HG02973 (cell line): ENCODE measurements around the gene TMEM115.
"Not testable (repeated sequence)": the region's sequence is repeated elsewhere in the genome, so short reads cannot be mapped to it uniquely, and the experiment has no call there.

Source experiments
- ATAC-seq: cut with Tn5 transposase; IDR thresholded peaks from one replicate; pipeline ENCODE4 v1.9.1; 2021; ENCODE audit warnings: moderate library complexity; ENCODE audit not compliant: unreplicated experiment

TMEM115 gene

DNA sequence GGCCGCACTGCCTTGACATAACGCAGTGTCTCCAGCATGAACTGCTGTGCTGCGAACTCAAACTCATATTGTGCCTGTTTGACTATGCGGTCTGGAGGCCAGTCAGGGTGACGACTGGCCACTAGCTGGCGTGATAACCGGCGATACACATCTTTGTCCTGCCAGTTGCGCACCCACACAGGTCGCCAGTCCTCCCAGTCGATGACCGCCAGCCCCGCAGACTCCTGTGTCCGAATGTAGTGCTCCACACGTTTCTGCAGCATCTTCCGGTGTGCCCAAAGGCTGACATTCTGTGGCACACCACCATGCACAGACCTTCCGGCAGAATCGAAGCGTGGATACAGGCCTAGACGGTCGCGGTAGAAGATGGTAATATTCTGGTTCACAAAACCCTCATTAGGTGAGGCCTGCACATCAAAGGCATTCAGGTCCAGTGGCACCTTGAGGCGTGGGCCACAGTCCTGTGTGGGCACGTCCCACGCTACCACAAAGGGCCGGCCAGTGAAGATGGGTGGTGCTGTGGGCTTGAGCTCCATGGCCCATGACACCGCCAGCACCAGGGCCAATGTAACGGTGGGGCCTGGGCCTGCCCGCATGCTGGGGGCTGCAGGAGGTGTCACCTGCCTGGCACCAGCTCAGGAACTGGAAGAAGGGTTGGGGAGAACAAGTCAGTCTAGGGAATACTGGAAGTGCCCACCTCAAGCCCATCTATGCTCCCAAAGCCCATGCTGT is 39.3 kb downstream of the TMEM115 start:
- no peak for ATAC-seq

DNA sequence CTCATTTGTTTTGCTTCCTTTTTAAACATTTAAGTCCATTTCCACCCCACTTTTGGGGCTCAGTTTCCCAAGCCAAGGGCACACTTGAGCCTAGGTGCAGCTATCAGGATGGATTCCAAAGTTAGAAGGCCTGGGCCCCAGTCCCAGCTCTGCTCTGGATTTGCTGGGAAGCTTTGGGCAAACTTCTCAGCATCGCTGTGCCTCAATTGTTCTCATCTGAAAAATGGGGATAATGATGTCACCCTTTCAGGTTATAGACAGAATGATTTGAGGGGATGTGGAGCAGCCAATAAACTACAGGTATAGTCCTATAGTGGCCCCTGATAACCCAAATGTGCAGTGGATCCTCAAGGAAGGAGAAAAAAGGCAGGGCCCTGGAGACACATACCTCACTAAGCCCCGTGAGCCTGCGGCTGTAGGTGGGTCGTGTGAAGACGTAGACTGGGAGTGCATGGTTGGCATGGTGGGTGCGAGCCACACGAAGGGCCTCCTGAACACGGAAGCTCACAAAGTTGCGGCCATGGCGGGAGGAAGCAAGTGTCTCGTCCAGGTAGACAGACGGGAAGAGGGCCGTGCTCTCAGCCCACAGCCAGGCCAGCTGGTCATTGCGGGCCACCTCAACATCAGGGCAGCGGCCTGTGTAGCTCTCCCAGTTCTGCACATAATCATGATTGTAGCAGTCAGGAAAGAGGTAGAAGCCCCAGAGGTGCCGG is 40.0 kb downstream of the TMEM115 start:
- no peak for ATAC-seq

DNA sequence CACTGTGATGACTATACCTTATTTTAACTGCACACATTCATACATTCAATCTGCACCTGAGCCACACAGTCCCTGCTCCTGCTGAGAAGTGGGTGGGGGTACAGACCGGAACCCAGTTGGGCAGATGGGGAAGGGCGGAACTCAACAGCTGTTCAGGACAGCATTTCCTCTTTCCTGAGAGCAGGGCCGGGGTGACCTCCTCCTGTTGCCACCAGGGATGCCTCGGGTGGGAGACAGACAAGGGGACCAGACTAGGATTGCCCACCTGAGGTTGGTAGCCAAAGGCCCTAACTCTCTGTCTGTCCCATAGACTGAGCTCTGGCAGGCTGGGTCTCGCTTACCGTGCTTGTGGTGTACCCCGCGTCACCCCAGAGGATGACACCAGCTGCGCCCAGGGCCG is 40.7 kb downstream of the TMEM115 start:
- no peak for ATAC-seq

DNA sequence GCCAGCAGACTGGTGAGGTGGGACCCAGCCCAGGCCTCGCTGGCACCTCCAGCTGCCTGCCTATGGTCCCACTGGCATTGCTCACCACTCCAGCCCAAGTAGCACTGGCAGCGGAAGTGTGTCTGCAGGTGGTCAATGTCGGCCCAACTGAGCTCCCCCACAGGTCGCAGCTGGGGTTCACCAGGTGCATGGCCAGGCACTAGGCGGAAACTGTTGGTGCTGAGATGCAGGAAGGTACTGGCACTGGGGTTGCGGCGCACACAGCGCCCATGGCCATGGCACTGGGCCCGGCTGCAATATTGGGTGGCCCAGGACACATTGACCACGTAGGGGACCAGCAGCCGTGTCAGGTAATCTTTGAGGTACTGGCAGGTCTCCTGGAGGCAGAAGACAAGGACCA is 41.2 kb downstream of the TMEM115 start:
- no peak for ATAC-seq

- ATAC-seq = no peak
Measured at GRCh38 chr3:50317300-50317699, 42.0 kb downstream of the TMEM115 start.

- ATAC-seq = no peak
Measured at GRCh38 chr3:50316657-50317242, 42.6 kb downstream of the TMEM115 start.

- no peak for ATAC-seq
Measured at GRCh38 chr3:50314816-50315215, 44.5 kb downstream of the TMEM115 start.

DNA sequence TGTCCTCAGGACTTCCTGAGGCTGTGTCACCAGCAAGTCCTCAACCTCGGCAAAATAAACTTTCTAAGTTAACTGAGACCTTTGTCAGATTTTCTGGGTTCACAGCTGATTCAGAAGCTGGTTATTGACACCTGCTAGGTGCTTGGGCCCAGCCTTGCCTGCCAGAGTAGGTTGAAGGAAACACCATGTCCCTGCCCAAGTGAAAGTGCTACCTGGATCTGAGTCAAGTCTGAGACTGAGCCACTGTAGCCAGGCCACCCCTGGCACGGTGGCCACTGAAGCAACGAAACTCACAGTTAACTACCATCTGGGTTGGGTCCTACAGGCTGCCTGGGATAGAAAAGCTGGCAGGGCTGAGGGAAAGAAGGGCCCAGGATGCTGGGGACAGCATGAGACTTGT is 45.0 kb downstream of the TMEM115 start:
- no peak for ATAC-seq

GRCh38 chr3:50312041-50312440 is 47.3 kb downstream of the TMEM115 start:
- not testable (repeated sequence) for ATAC-seq
